Measurements from ENCODE around the gene TMEM255A.

DNA sequence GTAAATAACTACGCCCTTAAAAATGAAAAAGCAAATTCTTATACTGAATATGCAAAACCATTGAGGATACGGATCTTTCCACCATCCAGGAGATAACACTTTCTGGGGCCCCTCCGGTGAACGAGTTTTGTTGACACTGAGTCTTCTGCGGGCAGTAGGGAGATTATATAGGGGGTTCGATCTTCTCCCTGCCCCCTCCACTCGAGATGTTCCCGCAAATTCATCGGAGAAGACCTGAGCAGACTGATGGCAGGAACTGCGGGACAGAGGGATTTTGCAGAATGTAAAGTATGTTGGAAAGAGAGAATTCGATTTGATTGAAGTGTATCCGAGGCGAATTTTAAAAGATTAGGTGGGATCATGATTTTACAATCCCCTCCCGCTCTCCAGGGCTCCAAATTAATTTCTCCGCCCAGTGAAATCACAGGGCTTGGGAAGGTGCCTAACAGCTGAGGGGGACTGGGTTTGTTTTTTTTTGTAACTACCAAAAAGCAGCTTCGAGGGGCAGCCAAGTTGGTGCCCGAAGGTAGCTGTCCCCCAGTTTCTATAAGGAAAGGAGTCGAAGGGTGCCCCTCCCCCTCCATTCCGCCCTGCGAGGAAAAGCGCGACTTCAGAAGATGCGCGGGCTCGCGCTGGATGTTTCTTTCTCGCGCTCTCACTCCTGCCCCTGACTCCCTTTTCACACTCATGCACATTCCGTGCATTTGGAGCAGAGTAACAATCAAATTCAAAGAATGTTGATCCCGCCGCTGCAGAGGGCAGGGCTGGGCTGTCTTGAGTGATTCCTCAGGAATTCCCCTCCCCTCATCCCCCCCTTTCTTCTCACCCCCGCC, 1.2 kb downstream of the TMEM255A start:
- peak; percentile 39 for TF ChIP-seq EZH2 (IDR thresholded peaks at IDR 0.05; ENCODE audit: low read length, missing control alignments)
- TF ChIP-seq, protein P1, sequence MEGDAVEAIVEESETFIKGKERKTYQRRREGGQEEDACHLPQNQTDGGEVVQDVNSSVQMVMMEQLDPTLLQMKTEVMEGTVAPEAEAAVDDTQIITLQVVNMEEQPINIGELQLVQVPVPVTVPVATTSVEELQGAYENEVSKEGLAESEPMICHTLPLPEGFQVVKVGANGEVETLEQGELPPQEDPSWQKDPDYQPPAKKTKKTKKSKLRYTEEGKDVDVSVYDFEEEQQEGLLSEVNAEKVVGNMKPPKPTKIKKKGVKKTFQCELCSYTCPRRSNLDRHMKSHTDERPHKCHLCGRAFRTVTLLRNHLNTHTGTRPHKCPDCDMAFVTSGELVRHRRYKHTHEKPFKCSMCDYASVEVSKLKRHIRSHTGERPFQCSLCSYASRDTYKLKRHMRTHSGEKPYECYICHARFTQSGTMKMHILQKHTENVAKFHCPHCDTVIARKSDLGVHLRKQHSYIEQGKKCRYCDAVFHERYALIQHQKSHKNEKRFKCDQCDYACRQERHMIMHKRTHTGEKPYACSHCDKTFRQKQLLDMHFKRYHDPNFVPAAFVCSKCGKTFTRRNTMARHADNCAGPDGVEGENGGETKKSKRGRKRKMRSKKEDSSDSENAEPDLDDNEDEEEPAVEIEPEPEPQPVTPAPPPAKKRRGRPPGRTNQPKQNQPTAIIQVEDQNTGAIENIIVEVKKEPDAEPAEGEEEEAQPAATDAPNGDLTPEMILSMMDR (conservative IDR thresholded peaks at IDR 0.05 in 1 of 2, IDR thresholded peaks at IDR 0.05 in 1 of 2; ENCODE audit: low read depth in 1 of 2, low read length in 2 of 2): no peak

Data from fibroblast of lung (primary cell).